ENCODE data around the gene PSMD13.

PSMD13 gene

DNA sequence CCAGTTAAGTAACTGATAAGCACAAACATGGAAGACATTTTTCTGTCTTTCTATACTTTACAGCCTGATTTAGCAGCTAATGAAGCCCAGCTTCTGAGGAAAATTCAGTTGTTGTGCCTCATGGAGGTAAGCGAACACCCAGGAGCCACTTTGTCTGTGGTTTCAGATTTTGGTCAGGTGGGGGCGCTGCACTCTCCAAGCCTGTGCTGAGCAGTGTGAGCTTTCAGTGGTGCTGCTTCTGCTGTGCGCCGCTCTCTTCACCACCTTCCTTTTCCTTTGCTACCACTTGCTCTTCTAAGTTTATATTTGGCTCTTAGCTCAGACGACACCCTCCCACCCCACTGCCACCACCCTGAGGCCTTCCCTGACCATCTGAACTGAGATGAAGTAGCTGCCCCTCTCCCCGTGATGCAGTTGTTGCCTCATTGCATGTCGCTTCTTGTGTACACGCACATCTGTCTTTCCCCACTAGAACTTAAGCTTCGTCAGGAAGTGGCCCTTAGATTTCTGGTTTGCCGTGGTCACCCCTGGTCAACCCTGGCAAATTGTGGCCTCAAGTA, 14.0 kb downstream of the PSMD13 start:
- peak in 6 of 14 donors; percentile 1 to 35 (median 21) for DNase-seq

DNA sequence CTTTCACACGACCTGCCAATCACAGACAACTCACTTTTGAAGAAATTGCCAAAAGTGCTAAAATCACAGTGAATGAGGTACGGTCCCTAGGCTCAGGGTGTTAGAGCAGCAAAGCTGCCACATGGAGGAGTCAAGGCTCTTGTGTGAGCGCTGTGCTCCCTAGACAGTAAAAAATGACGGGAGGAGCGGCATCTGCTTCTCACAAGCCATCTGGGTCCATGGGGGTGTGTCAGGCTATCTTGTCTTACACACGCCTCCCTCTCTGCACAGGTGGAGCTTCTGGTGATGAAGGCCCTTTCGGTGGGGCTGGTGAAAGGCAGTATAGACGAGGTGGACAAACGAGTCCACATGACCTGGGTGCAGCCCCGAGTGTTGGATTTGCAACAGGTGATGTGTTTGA, 14.8 kb downstream of the PSMD13 start:
- no peak for DNase-seq

DNA sequence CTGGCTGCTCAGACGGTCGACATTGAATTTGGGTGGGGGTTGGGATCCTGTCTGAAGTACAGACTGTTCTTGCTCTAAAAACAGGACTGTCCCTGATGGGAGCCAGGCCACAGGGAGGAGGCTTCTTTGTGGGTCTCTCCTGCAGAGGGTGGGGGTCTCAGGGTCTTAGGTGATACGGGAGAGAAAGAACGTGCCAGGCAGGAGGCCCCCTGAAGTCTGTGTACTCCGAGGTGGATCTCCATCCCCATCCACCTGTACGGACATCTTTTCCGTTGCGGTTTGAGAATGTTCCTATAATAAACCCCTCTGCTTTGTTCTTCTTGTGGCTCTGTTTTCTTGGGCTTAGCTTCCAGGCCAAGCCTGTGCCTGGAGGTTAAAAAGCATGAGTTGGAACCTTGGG, 15.9 kb downstream of the PSMD13 start:
- no peak for DNase-seq

DNA sequence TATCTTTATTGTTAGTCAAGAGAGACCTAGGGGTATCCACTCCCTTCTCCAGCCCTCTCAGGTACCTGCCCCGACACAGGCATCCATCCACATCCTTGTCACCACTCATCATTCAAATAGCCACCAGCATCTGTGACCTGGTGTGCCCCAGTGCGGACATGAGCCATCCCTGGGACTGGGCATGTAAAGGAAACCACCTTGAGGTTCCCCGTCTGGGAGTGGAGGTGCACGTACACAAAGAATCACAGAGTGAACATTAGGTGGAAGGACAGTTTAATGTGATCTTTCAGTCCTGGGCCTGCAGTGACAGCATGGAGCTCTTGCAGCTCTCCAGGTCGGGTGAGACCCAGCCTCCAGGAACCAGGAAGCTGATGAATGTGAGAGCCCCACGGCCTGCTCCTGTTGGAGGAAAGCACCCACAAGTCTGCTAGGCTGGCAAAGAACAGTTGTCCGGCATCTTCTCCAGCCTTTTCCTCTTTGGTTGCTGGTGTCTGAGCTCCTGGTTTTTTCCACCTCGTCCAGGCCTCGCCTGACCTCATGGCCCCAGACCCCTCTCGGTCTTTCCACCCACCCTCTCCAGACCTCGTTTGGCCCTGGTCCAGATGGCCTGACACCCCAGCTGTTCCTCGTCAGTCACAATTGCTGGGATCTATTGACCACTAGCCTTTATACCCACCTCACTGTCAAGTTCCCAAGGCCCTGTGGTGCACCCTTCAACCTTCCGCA, 16.5 kb downstream of the PSMD13 start:
- no peak for DNase-seq

DNA sequence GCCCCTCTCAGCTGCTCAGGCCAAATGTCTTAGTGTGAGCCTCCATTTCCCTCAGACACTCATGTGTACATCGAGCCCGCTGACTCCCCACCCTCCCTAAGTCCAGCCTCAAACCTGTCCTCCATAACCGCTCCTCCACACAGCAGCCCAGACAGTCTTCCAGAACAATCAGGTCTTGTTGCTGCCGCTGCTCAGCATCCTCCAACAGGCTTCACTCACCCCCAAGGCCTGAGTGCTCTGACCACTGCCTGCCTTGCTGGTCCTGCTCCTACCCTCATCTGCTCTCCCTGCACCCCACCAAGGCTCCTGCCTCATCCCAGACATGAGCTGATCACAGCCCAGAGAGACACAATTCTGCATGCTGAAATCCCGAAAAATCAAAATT, 17.1 kb downstream of the PSMD13 start:
- no peak for DNase-seq

DNA sequence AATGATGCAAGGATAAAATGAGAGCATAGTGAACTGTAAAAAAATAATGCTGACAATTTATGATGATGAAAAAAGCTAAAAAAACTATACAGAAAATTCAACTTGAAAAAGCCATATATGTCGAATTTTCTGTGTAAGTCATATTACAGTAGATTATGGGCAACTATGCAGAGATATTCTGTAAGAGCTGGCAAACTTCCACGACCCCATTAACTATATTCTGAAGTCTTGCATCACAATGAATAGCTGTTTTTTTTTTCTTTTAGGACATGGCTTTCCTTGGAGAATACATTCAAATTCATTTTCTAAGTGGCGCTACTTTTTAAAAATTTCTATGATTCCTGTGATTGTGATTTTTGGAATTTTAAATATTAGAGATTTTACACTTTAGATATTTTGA, 18.4 kb downstream of the PSMD13 start:
- DNase-seq = no peak

DNA sequence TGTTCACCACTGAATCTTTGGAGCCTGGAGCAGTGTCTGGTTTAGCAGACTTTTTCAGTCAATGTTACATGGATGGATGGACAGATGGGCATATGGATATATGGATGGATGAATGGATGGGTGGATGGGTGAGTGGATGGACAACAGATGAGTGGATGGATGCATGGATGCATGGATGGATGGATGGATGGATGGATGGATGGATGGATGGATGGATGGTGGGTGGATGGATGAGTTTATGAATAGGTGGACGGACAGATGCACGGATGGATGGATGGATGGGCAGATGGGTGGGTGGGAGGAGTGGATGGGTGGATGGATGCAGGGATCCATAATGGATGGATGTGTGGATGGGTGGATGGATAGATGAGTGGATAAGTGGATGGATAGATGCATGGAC, 19.0 kb downstream of the PSMD13 start:
- DNase-seq = no peak

DNA sequence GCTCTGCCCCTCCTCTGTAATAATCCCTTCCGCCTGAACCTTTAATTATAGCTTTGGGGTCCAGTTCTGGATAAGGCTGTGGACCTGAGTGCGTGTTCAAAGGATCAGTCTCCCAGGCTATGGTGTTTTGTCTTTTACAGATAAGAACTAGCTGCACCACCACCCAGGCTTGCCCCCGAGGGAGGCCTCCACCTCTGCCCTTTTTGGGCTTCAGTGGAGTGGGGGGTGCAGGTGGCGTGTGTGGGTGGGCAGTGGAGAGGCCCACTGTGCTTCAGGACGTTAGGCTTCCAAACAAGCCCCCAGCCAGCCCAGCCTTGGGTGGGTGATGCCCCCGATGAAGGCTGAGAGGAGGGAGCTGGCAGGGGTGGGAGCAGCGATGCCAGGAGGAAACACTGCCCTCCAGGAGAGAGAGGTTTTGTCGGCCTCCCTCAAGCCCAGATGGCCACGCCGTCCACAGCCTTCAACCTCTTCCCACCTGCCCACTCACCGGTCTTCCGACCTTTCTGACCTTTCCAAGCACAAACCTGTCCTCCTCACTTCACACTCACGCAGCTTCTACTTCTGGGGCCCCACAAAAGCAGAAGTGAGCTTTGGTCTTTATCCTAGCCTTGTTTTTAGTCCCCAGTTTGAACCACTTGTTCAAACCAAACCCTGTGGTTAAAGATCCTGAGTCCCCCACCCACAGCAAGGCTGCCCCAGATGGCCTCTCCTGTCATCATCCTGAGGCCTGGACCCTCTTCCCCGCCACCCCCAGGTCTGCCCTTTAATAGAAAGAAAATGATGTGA, 20.4 kb downstream of the PSMD13 start:
- no peak for DNase-seq

DNA sequence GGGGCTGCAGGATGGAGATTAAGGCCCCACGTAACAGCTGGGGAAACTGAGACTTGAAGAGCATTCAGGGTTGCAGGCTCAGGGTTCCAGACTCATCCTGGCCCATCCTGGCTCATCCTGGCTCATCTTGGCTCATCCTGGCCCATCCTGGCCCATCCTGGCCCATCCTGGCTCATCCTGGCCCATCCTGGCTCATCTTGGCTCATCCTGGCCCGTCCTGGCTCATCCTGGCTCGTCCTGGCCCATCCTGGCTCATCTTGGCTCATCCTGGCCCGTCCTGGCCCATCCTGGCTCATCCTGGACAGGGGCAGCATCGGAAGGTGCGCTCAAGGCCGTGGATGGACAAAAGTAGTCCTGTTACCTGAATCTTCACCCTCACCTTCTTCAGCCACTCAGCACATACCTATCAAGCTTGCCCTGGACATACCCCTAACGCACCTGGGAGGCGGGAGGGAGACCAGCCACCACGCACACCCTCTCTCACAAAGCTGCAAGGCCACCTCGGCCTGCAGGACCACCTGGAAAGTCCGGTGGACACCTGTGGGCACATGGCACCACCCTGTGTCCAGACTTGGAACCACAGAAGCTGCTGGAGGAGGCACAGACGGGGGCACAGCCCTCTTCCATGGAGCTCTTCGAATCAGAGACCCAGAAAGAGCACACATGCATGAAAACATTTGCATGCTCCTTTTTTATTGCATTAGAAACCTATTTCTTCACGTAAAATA, 21.2 kb downstream of the PSMD13 start:
- no peak for DNase-seq

DNA sequence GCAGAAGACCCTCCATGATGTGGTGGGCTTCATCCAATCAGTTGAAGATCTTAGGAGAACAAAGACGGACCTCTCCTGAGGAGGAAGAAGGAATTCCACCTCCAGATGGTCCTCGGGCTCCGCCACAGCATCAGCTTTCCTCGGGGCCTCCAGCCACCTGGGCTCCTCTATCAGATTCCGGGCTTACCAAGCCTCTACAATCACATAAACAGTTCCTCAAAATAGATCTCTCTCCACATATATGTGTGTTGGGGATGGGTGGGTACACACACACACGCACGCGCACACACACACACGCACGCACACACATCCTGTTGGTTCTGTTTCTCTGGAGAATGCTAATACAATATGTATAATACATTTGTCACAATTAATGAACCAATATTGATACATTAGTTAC, 22.6 kb downstream of the PSMD13 start:
- DNase-seq = no peak

DNA sequence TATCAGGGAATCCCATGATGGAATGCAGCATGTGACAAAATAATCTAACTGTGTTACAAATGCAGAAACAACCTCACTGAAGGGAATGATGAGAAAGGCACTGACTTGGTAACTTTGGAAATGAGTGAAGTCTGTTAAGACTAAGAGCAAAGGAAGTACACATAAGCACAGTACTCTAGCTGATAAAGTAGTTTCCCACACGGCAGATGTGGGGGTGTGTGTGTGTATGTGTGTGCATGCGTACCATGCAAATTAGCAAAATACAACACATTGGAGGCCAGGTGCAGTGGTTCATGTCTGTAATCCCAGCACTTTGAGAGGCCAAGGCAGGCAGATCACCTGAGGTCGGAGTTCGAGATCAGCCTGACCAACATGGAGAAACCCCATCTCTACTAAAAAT, 24.8 kb downstream of the PSMD13 start:
- DNase-seq = no peak

DNA sequence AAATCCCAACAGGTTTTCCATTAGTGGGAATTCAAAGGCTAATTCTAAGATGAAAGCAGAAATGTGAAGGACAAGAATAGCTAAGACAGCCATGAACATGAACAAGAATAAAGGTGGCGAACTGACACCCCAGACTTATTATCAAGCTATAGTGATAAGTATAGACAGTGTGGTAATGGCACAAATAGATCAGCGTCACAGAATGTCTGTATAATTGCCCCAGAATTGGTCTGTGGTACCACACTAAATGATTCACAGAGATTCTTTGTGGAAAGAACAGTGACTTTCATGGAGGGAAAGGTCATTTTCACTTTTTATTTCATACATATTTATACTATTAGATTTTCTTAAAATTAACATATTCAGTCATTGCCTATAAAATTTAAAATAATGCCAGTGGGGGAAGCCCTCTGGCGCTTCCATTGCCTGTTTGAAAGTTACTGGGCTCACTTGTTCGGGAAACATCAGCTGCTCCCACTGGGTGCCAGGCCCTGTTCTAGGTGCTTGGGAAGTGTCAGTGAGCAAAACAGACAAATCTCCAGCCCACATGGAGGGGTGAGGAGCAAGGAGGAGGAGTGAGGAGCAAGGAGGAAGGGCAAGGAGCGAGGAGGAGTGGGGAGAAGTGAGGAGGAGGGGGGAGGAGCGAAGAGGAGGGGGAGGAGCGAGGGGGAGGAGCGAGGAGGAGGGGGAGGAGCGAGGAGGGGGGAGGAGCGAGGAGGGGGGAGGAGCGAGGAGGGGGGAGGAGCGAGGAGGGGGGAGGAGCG, 30.1 kb downstream of the PSMD13 start:
- no peak for DNase-seq

DNA sequence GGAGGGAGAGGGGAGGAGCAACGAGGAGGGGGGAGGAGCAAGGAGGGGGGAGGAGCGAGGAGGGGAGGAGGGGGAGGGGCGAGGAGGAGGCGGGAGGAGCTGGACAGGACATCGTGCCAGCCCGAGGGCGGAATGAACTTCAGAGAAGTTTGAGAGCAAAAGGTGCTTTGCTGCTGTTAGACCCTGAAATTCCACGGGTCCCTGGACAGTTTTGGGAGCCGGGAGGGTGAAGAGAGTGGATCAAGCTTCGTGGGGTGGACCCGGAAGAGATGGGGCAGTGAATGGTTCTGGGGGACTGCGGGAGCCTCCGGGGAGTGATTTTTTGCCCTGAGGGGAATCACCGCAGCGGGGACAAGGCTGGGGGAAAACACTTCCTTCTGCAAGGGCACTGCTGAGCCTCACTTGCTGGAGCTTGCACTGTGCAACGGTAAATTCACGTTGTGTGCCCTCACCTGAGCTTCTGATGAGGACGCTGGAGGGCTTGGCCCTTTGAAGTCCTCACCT, 30.8 kb downstream of the PSMD13 start:
- DNase-seq = peak in 1 of 14 donors; percentile 9

DNA sequence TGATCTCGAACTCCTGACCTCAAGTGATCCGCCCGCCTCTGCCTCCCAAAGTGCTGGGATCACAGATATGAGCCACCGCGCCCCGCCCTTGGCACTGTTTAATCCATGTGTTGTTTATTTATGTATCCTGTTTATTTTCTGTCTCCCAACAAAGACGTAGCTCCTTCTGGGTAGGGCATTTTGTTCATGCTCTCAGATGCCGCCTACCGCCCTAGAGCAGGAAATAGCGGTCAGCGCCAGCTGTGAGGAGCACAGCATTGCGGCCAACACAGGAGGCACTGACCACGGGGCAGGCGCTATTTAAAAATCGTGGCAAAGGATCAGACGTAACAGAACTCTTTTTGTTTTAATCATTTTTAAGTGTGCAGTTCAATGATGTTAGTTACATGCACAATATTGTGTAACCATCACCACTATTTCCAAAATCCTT, 32.0 kb downstream of the PSMD13 start:
- peak in 2 of 14 donors; percentile 23 to 29 for DNase-seq

DNA sequence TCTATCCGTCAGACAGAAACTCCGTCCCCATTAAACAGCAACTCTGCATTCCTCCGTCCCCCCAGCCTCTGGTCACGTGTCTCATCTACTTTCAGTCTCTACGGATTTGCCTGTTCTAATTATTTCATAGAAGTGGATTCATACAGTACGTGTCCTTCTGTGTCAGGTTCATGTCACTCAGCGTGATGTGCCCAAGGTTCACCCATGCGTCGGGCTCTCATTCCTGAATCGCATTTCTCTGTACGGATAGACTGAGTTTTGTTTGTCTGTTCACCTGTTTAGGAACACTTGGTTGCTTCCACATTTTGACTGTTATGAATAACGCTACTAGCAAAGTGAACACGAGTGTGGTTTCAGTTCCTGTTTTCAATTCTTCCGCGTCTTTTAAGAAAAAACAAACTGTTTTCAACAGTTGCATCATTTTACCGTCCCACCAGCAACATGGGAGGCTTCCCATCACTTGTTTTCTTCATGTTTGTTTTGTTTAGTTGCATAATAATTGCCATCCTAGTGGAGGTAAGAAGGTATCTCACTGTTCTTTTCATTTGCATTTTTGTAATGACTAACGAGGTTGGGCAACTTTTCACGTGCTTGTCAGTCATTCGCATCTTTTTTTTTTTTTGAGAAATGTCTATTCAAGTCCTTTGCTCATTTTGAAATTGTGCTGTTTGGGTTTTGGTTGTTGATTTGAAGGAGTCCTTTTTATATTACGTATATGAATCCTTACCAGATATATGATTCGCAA, 32.5 kb downstream of the PSMD13 start:
- DNase-seq = no peak

DNA sequence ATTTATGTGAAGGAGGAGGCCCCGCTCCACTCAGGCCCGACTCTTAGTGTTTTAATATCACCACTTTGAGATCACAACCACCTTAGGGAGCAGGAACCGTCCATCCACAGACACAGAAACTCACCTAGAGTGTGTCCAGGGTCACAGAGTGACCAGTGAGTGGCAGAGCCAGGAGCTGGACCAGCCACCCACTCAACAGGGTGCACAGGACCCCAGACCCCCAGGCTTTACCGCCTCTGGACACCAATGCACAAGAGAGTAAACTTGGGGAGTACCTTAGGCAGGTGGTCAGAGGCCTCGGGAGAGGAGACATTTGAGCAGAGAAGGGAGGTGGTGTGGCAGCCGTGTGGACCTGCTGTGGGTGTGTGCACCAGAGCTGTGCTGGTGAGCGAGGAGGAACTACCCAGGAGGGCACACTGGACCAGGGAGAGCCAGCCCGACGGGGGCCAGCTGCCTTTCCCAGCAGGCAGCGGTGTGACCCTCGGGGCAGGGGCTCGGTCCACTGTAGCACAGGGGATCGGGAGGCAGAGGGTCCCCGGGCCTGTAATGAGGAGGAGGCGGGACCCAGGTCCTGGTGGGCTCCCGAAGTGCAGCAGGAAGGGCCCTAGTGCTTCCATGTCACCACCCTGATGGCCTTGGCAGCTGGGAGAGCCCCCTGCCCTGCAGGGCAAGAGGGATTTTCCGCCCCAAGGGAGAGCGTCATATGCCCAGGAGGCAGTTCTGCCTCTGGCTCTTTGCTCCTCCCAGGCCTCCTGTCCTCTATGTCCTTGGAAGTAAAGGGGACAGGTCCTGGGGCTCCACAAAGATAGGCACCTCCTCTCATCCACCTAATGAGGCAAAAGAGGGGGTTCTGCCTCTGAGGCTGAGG, 33.9 kb downstream of the PSMD13 start:
- no peak for DNase-seq

DNA sequence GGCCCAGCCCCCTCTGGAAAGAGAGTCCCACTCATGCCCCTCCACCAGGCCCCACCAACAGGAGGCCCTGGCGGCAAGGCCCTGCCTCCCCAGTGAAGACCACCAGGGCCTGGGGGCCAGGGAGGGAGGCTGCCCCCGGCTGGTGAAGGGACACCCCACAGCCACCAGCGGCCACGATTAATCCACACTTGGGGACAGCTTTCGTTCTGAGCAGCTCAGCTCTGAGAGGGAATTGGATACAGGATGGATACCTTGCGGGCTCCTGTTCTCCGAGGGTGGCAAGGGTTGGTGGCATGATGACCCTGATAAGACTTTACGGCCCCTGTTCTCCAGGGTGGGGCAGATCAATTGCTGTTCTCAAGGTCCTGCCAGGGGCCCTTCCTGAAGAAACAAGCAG, 34.5 kb downstream of the PSMD13 start:
- no peak for DNase-seq

DNA sequence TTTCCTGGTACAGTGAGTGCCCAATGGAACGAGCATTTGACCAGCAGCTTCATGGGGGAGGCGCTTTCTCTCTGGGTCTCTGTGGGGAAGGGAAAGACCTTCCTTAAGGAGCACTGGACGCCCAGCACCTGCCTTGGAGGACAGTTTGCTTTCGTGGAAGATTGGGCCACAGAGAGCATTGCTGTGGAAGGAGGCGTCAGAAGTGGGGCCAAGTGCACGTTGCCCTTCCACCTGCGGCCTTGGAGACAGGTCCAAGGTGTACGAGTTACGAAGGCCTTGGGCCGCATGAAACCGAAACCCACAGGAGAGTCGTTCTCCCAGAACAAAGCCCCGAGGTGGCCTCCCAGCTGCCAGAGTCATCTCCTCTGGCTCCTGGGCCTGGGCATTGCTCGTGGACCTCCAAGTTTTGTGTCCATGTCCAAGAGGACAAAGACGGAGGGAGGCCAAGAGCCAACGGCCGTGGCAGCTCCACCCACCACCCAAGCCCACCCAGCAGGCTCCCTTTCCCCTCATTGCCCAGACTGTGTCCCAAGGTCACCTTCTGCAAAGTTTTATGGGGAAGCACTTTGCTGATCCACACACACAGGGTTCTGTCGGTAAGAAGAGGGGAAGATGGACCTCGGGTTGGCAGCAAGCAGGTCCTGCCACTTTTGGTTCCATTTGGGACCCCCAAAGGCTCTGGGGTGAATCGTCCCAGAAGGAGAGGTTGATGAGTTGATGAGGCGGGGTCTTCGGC, 35.6 kb downstream of the PSMD13 start:
- DNase-seq = no peak

DNA sequence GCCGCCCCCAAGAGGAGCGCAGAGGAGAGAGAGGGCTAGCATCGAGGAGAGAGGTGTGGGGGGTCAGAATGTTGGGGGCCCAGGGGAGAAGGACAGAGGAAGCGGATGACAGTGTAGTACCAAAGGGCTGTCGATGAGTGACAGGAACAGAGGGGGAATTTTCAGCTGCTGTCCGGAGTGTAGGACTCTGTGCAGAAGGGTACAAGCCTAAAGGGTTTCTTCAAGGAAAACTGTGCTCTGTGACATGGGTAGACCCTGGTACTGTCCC, 36.1 kb downstream of the PSMD13 start:
- no peak for DNase-seq

DNA sequence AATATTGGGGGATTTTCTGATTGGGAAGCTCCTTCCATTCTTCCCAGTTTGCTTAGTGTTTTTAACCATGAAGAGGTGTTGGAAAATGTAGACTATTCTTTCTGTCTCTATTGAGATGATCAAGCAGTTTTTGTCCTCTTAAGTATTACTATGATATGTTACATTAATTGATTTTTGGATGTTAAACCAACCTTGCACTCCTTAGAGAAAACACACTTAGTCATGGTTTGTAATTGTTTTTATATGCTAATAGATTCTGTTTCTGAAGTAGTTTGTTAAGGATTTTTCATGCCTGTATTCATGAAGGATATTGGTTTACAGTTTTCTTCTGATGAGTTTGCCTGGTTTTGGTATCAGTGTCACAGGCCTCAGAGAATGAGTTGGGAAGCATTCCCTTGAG, 39.4 kb downstream of the PSMD13 start:
- DNase-seq = no peak

All from C1 segment of cervical spinal cord (tissue), 14 donors.